A549 (cell line): ENCODE data around the gene ZNF830.

ENCODE experiments used
- CBX8 ChIP-seq: fragments of 200-600 bp; sonication (generic); IDR thresholded peaks from 2 replicates; pipeline ENCODE4 v1.6.1; 2016
- CEBPB ChIP-seq, 2 experiments: fragments of >200 bp in 1 of 2; sonication (Bioruptor Twin) in 1 of 2; formaldehyde crosslinking in 1 of 2; IDR thresholded peaks; 2 replicates each; pipeline ENCODE4 v1.6.1; 2012 to 2016
- CHD2 ChIP-seq: fragments of 150-350 bp; IDR thresholded peaks from 2 replicates; pipeline ENCODE4 v1.6.1; 2014; ENCODE audit warnings: low read length; ENCODE audit not compliant: partially characterized antibody
- EHMT2 ChIP-seq: fragments of 200-600 bp; sonication (generic); IDR thresholded peaks from 2 replicates; pipeline ENCODE4 v1.6.1; 2016; ENCODE audit warnings: antibody characterized with exemption, low read depth, mild to moderate bottlenecking, moderate library complexity
- HDAC2 ChIP-seq: fragments of 200-600 bp; sonication (generic); IDR thresholded peaks from 2 replicates; pipeline ENCODE4 v1.6.1; 2016
- KDM5A ChIP-seq: fragments of 200-600 bp; sonication (generic); IDR thresholded peaks from 2 replicates; pipeline ENCODE4 v1.6.1; 2016; ENCODE audit warnings: antibody characterized with exemption, mild to moderate bottlenecking
- NPAS2 ChIP-seq: fragments of 250-450 bp; sonication (Bioruptor Pico); IDR thresholded peaks from 2 replicates; pipeline ENCODE4 v1.8.0; 2022; ENCODE audit warnings: mild to moderate bottlenecking, moderate library complexity, borderline replicate concordance
- NR3C1 ChIP-seq: fragments of >200 bp; sonication (Bioruptor Twin); formaldehyde crosslinking; IDR thresholded peaks from 3 replicates; pipeline ENCODE4 v1.6.1; 2017
- PHF8 ChIP-seq: fragments of 200-600 bp; sonication (generic); IDR thresholded peaks from 2 replicates; pipeline ENCODE4 v1.6.1; 2016; ENCODE audit warnings: low read depth, mild to moderate bottlenecking, antibody characterized with exemption, moderate library complexity, borderline replicate concordance
- POLR2A ChIP-seq: IDR thresholded peaks from 2 replicates; pipeline ENCODE4 v1.6.1; 2012; ENCODE audit warnings: mild to moderate bottlenecking, low read length
- RCOR1 ChIP-seq: fragments of 150-350 bp; IDR thresholded peaks from 2 replicates; pipeline ENCODE4 v1.6.1; 2014; ENCODE audit warnings: antibody characterized with exemption, low read length, low read depth
- TF ChIP-seq, protein P1 (sequence below): fragments of >200 bp; sonication (Bioruptor Twin); formaldehyde crosslinking; IDR thresholded peaks from 3 replicates; pipeline ENCODE4 v1.5.1; 2016
- TF ChIP-seq, protein P2 (sequence below): IDR thresholded peaks from 2 replicates; pipeline ENCODE4 v1.6.1; 2012
- TF ChIP-seq, protein P3 (sequence below): fragments of 450-650 bp; IDR thresholded peaks from 2 replicates; pipeline ENCODE4 v1.6.1; 2014; ENCODE audit warnings: antibody characterized with exemption

DNA sequence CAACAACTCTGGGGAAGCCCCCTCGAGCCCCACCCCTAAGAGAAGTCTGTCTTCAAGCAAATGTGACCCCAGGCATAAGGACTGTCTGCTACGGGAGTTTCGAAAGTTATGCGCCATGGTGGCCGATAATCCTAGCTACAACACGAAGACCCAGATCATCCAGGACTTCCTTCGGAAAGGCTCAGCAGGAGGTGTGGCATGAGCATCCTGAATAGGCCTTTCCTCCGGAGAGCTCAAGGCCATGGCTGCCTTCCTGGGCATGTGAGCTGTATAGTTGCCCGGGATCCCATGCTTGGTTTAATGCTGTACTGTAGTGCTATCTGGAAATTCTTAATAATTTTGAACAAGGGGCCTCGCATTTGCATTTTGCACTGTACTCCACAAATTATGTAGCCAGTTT, 28.1 kb downstream of the ZNF830 start:
- TF ChIP-seq EHMT2 (no peak), KDM5A (no peak), NR3C1 (no peak), CEBPB (IDR thresholded peaks at IDR 0.05) (no peak), POLR2A (no peak), NPAS2 (CRISPR knock-in tag) (no peak), HDAC2 (no peak), CBX8 (no peak), CHD2 (no peak), RCOR1 (no peak), PHF8 (no peak)
- TF ChIP-seq, protein P1, sequence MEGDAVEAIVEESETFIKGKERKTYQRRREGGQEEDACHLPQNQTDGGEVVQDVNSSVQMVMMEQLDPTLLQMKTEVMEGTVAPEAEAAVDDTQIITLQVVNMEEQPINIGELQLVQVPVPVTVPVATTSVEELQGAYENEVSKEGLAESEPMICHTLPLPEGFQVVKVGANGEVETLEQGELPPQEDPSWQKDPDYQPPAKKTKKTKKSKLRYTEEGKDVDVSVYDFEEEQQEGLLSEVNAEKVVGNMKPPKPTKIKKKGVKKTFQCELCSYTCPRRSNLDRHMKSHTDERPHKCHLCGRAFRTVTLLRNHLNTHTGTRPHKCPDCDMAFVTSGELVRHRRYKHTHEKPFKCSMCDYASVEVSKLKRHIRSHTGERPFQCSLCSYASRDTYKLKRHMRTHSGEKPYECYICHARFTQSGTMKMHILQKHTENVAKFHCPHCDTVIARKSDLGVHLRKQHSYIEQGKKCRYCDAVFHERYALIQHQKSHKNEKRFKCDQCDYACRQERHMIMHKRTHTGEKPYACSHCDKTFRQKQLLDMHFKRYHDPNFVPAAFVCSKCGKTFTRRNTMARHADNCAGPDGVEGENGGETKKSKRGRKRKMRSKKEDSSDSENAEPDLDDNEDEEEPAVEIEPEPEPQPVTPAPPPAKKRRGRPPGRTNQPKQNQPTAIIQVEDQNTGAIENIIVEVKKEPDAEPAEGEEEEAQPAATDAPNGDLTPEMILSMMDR = no peak
- TF ChIP-seq, protein P2, sequence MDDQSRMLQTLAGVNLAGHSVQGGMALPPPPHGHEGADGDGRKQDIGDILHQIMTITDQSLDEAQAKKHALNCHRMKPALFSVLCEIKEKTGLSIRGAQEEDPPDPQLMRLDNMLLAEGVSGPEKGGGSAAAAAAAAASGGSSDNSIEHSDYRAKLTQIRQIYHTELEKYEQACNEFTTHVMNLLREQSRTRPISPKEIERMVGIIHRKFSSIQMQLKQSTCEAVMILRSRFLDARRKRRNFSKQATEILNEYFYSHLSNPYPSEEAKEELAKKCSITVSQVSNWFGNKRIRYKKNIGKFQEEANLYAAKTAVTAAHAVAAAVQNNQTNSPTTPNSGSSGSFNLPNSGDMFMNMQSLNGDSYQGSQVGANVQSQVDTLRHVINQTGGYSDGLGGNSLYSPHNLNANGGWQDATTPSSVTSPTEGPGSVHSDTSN = no peak
- TF ChIP-seq, protein P3, sequence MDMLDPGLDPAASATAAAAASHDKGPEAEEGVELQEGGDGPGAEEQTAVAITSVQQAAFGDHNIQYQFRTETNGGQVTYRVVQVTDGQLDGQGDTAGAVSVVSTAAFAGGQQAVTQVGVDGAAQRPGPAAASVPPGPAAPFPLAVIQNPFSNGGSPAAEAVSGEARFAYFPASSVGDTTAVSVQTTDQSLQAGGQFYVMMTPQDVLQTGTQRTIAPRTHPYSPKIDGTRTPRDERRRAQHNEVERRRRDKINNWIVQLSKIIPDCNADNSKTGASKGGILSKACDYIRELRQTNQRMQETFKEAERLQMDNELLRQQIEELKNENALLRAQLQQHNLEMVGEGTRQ = no peak
